Endothelial cell of umbilical vein (primary cell): ENCODE measurements around the gene CLDN15. TPM values are rescaled to one million over a fixed set of nuclear protein-coding genes. Genes with fewer than 3 reads are reported as not detected.

Source experiments
- BruUV-seq: library from RNA; stranded (reverse); fragments of 400-500 nt; replicated peaks from 2 replicates; lab custom pipeline; 2021; lab: Mats Ljungman, UMichigan
- CTCF ChIA-PET: fragments of 300-600, 350-600 bp; sonication (Branson Sonifier 250); formaldehyde crosslinking; loops from one replicate; lab custom pipeline; 2021; ENCODE audit warnings: antibody characterized with exemption, inconsistent platforms; lab: Charles Lee
- POLR2A ChIA-PET: fragments of 300-600, 350-600 bp; sonication (Branson Sonifier 250); formaldehyde crosslinking; loops from one replicate; lab custom pipeline; 2021; ENCODE audit warnings: antibody characterized with exemption, inconsistent platforms; lab: Charles Lee
- DNase-seq: peaks from one replicate; pipeline ENCODE4 v3.0.0-alpha.2; 2011; ENCODE audit warnings: low read depth, low spot score
- FAIRE-seq: peaks from 2 replicates; lab custom pipeline; 2011; peaks lifted over from hg19 to GRCh38; lab: Jason Lieb, UNC
- H2AFZ ChIP-seq: 2 replicates; pipeline ENCODE4 v1.6.0; 2012; ENCODE audit warnings: low read depth, low read length, control low read depth, inconsistent platforms
- H3K27ac ChIP-seq: 2 replicates; pipeline ENCODE4 v1.5.1; 2011; ENCODE audit warnings: low read depth, mild to moderate bottlenecking, control low read depth, low read length, moderate library complexity; ENCODE audit not compliant: insufficient read depth
- H3K27me3 ChIP-seq, 2 experiments: 2 replicates each; pipeline versions ENCODE4 v1.6.0 to v1.6.1; 2011; ENCODE audit warnings: low read length in 2 of 2, mixed read lengths in 1 of 2; ENCODE audit not compliant: control insufficient read depth in 2 of 2, insufficient read depth in 2 of 2
- H3K36me3 ChIP-seq, 2 experiments: 2 replicates in 1 of 2; 3 replicates in 1 of 2; pipeline ENCODE4 v1.5.1; 2011; ENCODE audit warnings: low read length in 2 of 2, mild to moderate bottlenecking in 1 of 2, moderate library complexity in 1 of 2; ENCODE audit not compliant: control insufficient read depth in 2 of 2, insufficient read depth in 2 of 2; ENCODE audit errors: extremely low read depth in 1 of 2
- H3K4me1 ChIP-seq: 3 replicates; pipeline ENCODE4 v1.5.1; 2011; ENCODE audit warnings: mild to moderate bottlenecking, low read length; ENCODE audit not compliant: control insufficient read depth, insufficient read depth; ENCODE audit errors: extremely low read depth
- H3K4me2 ChIP-seq: 2 replicates; pipeline ENCODE4 v1.6.1; 2011; ENCODE audit warnings: low read length, control low read depth, mixed read lengths; ENCODE audit not compliant: insufficient read depth
- H3K4me3 ChIP-seq, 3 experiments: fragments of 200-600 bp in 1 of 3; sonication (generic), shearing (Covaris generic) in 1 of 3; replicated peaks in 1 of 3; 2 replicates each; pipeline ENCODE4 v1.5.1; 2011 to 2016; ENCODE audit warnings: control low read depth in 3 of 3, low read length in 3 of 3, mild to moderate bottlenecking in 2 of 3, inconsistent platforms in 1 of 3, low read depth in 1 of 3, moderate library complexity in 1 of 3; ENCODE audit not compliant: insufficient read depth in 1 of 3
- H3K79me2 ChIP-seq: 2 replicates; pipeline ENCODE4 v1.6.0; 2012; ENCODE audit warnings: low read length, inconsistent platforms; ENCODE audit not compliant: control insufficient read depth, insufficient read depth
- H3K9ac ChIP-seq: replicated peaks from 2 replicates; pipeline ENCODE3; 2011; ENCODE audit warnings: low read length, control low read depth; ENCODE audit not compliant: insufficient read depth; ENCODE audit errors: extremely low read depth
- H3K9me1 ChIP-seq: replicated peaks from 3 replicates; pipeline ENCODE4 v1.6.0; 2011; ENCODE audit warnings: mild to moderate bottlenecking, low read length; ENCODE audit not compliant: control insufficient read depth, insufficient read depth; ENCODE audit errors: extremely low read depth
- H3K9me3 ChIP-seq: replicated peaks from 2 replicates; pipeline ENCODE4 v1.5.1; 2012; ENCODE audit warnings: low read length, inconsistent platforms; ENCODE audit not compliant: control insufficient read depth, insufficient read depth
- H4K20me1 ChIP-seq: replicated peaks from 2 replicates; pipeline ENCODE3; 2011; ENCODE audit warnings: mild to moderate bottlenecking, low read length; ENCODE audit not compliant: control insufficient read depth, insufficient read depth; ENCODE audit errors: extremely low read depth
- CTCF ChIP-seq, 2 donors: IDR thresholded peaks; 1 replicate in 1 of 2; 2 replicates in 1 of 2; pipeline ENCODE4 v1.5.1; 2011; ENCODE audit warnings: low read length in 2 of 2, mild to moderate bottlenecking in 2 of 2, moderate library complexity in 2 of 2, control low read depth in 1 of 2, inconsistent platforms in 1 of 2, low read depth in 1 of 2; ENCODE audit not compliant: insufficient read depth in 1 of 2; ENCODE audit errors: extremely low read depth in 1 of 2
- EZH2 ChIP-seq: IDR thresholded peaks from 2 replicates; pipeline ENCODE4 v1.6.1; 2012; ENCODE audit warnings: borderline replicate concordance, low read depth, mild to moderate bottlenecking, moderate library complexity, low read length, inconsistent platforms; ENCODE audit not compliant: severe bottlenecking
- FOS ChIP-seq: IDR thresholded peaks from 2 replicates; pipeline ENCODE4 v1.6.1; 2011; ENCODE audit warnings: mild to moderate bottlenecking, low read length, moderate library complexity, borderline replicate concordance; ENCODE audit not compliant: insufficient read depth
- GATA2 ChIP-seq: IDR thresholded peaks from 2 replicates; pipeline ENCODE4 v1.7.0; 2011; ENCODE audit warnings: low read depth, mild to moderate bottlenecking, moderate library complexity, mixed read lengths, low read length; ENCODE audit not compliant: insufficient read length, insufficient read depth
- JUN ChIP-seq: IDR thresholded peaks from 2 replicates; pipeline ENCODE4 v1.6.1; 2011; ENCODE audit warnings: borderline replicate concordance, low read depth; ENCODE audit not compliant: insufficient read length, insufficient read depth
- MYC ChIP-seq: IDR thresholded peaks from one replicate; pipeline ENCODE4 v1.6.1; 2011; ENCODE audit warnings: mild to moderate bottlenecking, low read depth, low read length
- POLR2A ChIP-seq: IDR thresholded peaks from 2 replicates; pipeline ENCODE4 v1.6.1; 2012; ENCODE audit warnings: low read depth, mild to moderate bottlenecking, control low read depth, low read length
- POLR2AphosphoS5 ChIP-seq: IDR thresholded peaks from 2 replicates; pipeline ENCODE4 v1.6.1; 2012; ENCODE audit warnings: low read depth, mild to moderate bottlenecking, control low read depth, low read length, moderate library complexity; ENCODE audit not compliant: insufficient read depth
- dilution Hi-C: fragments of 300-500 bp; cut with MboI; formaldehyde crosslinking; loops from one replicate; pipeline ENCODE4 v1.15.0; 2019; ENCODE audit warnings: low sequenced_read_pairs; ENCODE audit not compliant: extremely low pct_ligation_motif_present
- intact Hi-C: fragments of 100-400 bp; cut with micrococcal nuclease; formaldehyde crosslinking; loops from one replicate; pipeline ENCODE4 v1.10.0; 2022
- polyA plus RNA-seq, 4 experiments: library from polyadenylated mRNA; depleted of rRNA in 3 of 4; stranded (reverse) in 3 of 4; unstranded in 1 of 4; fragments of >200 nt; gene quantifications; 2 replicates each; pipeline versions ENCODE4 v1.2.1 to v1.2.3, GENCODE V29; 2011 to 2012; ENCODE audit warnings: missing spikeins in 1 of 4
- total RNA-seq: library from RNA; stranded (reverse); gene quantifications from 2 replicates; pipeline ENCODE4 v1.2.3, GENCODE V29; 2021
- TF ChIP-seq, protein P1 (sequence below): IDR thresholded peaks from 2 replicates; pipeline ENCODE4 v1.6.1; 2011; ENCODE audit not compliant: insufficient read depth, insufficient read length

Gene CLDN15
- total and polyA plus RNA-seq, 2 donors (not counting 3 experiments of a cell fraction or from before 2014, with no cell fraction given): 11.3 to 17.7 TPM

DNA sequence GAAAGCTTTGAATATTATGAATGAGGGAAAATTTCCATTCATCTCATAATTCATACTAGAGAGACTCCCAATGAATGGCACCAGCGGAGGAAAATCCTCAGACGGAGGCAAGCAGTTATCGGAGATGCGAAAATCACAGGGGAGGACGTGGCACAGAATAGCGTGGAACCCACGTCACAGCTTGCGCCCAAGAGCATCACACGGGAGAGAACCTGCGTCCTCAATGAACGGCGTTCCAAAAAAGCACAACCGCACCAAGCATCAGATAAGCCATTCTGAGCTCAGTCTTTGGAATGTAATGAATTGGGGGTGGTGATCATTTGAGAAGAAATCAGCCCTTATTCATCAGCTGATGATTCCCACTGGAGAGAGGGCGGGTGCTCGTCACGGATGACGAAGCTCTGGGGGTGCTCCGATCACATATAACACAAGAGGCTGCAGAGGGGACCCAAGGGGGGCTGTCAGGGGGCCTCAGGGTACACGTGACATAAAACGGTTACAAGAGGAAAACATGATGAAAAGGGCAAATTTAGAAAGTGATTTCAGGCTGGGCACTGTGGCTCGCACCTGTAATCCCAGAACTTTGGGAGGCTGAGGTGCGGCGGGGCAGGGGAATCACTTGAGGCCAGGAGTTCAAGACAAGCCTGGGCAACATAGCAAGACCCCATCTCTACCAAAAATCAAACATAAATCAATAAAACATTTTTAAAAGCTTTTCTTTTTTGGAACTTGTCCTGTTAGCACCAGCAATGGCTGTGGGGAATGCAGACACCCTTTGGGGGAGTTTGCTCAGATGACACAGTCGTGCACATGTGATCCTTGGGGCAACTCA lies 41.1 kb upstream of the CLDN15 start:
- H3K9me3 ChIP-seq: no peaks in the 10 kb centered on the region
- POLR2A ChIA-PET: no interaction called here
- H3K4me1 ChIP-seq: no peaks in the 10 kb centered on the region
- H3K9ac ChIP-seq: no peak overlapping the region
- H3K9me1 ChIP-seq: no peaks in the 10 kb centered on the region
- intact Hi-C loops (no loop called here), dilution Hi-C loops (no loop called here)
- CTCF ChIA-PET: interaction anchor here (0.6 to 6.6 kb wide), 6 partner anchors 13 to 201 kb away, joined by 3 to 29 read pairs (median 10); partner anchors contain the start of gene CLDN15
- no peak overlapping the region for H3K4me3 ChIP-seq
- no peaks in the 10 kb centered on the region for H4K20me1 ChIP-seq
- FAIRE-seq (no peak), DNase-seq (no peak)
- H3K79me2 ChIP-seq: no peaks in the 10 kb centered on the region
- H3K27ac ChIP-seq: no peak overlapping the region
- TF ChIP-seq FOS: no peak
- TF ChIP-seq GATA2: no peak
- TF ChIP-seq POLR2AphosphoS5: no peak
- TF ChIP-seq JUN: no peak
- no peak for TF ChIP-seq EZH2
- no peak for TF ChIP-seq POLR2A
- no peak for TF ChIP-seq MYC
- TF ChIP-seq CTCF (IDR thresholded peaks at IDR 0.05; ENCODE audit: extremely low read depth in 1 of 2, insufficient read depth in 1 of 2, low read depth in 1 of 2, low read length in 2 of 2): no peak
- TF ChIP-seq, protein P1, sequence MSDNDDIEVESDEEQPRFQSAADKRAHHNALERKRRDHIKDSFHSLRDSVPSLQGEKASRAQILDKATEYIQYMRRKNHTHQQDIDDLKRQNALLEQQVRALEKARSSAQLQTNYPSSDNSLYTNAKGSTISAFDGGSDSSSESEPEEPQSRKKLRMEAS: no peak
- H3K4me2 ChIP-seq: no peak overlapping the region
- no TSS peak for BruUV-seq
- peaks cover 0 to 2% of the 10 kb centered on the region in 2 experiments for H3K27me3 ChIP-seq
- no peaks in the 10 kb centered on the region for H3K36me3 ChIP-seq
- no peak overlapping the region for H2AFZ ChIP-seq
